NCI-H226 (cell line): ENCODE measurements around the gene TRIM46.

Source experiments
- DNase-seq: peaks from one replicate; pipeline ENCODE4 v3.0.0-alpha.2; 2015

TRIM46 gene

GRCh38 chr1:155173478-155174323, at the start of gene TRIM46:
TRIM46 (plus strand) TSS chr1:155173849; CDS start chr1:155173967, 118 bp downstream.
- DNase-seq: no peak

- peak; percentile 89 for DNase-seq
Observed at GRCh38 chr1:155124503-155125463, 48.9 kb upstream of the TRIM46 start.

- no peak for DNase-seq
Observed at GRCh38 chr1:155125511-155125945, 48.1 kb upstream of the TRIM46 start.

- DNase-seq: no peak
Observed at GRCh38 chr1:155125946-155126555, 47.6 kb upstream of the TRIM46 start.

- peak; percentile 9 for DNase-seq
Observed at GRCh38 chr1:155126556-155127104, 47.0 kb upstream of the TRIM46 start.

GRCh38 chr1:155127105-155127966, 46.3 kb upstream of the TRIM46 start, which contains the start of gene EFNA1:
EFNA1 (plus strand) TSS chr1:155127876; CDS start chr1:155127978, 102 bp downstream.
- DNase-seq: peak; percentile 38

- no peak for DNase-seq
Observed at GRCh38 chr1:155127967-155128754, 45.5 kb upstream of the TRIM46 start.

- peak; percentile 15 for DNase-seq
Observed at GRCh38 chr1:155128755-155129473, 44.7 kb upstream of the TRIM46 start.

- no peak for DNase-seq
Observed at GRCh38 chr1:155130272-155131006, 43.2 kb upstream of the TRIM46 start.

GRCh38 chr1:155131285-155131684, 42.4 kb upstream of the TRIM46 start:
- no peak for DNase-seq

- DNase-seq: no peak
Observed at GRCh38 chr1:155131856-155132255, 41.8 kb upstream of the TRIM46 start.

- no peak for DNase-seq
Observed at GRCh38 chr1:155133799-155134281, 39.8 kb upstream of the TRIM46 start.

- no peak for DNase-seq
Observed at GRCh38 chr1:155134322-155134721, 39.3 kb upstream of the TRIM46 start.

GRCh38 chr1:155134880-155135414, 38.7 kb upstream of the TRIM46 start:
- DNase-seq: peak; percentile 99

- peak; percentile 94 for DNase-seq
Observed at GRCh38 chr1:155135415-155136028, 38.1 kb upstream of the TRIM46 start, which contains the start of gene SLC50A1. SLC50A1 (plus strand) TSS chr1:155135852; CDS start chr1:155135912, 60 bp downstream.

- DNase-seq: no peak
Observed at GRCh38 chr1:155136748-155137147, 36.9 kb upstream of the TRIM46 start.

GRCh38 chr1:155137154-155137949, 36.3 kb upstream of the TRIM46 start:
- DNase-seq: no peak
